ENCODE data around the gene PLIN4.

DNA sequence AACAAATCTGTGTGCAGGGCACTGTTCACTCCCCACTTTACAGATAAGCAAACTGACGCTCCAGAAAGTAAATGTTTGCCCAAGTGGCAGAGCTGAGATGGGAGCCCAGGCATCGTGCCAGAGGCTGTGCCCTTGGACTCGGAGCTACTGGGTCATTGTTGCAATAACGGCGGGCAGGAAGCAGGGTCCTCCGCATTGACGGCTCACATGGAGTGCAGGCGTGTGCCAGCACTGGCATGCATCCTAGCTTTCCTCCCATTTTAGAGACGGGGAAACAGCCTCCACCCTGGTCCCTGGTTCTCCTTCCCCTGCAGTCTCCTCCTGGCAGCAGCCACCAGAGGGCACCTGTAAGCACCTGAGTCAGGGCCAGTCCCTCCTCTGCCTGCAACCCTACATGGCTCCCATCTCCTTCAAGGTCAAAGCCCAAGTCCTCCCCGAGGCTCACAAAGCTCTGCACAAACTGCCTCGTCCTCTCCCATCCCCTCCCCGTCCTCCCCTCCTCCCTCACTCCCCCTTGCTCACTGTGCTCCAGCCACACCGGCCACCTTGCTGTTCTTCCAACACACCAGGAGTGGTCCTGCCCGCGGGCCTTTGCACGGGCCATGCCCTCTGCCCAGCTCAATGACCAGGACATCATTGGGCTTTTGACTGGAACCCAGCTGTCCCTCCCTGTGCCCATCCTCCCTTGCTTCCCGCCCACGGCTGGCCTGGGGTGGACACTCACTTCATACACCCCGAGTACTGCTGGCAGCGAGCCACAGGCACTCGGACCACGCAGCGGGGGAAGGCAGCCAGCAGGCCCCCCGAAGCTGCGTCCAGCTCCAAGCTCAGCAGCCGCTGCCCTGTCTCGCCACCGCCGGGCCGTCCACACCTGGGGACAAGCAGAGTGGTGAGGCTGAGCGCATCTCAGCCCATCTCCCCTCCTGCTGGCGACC is 29.3 kb upstream of the PLIN4 start:
- TF ChIP-seq POLR2AphosphoS5 (IDR thresholded peaks at IDR 0.05; ENCODE audit: borderline replicate concordance, low read depth, low read length) (no peak), EZH2 (IDR thresholded peaks at IDR 0.05) (no peak)

Data from SK-N-MC (cell line).